ENCODE measurements around the gene RPL21.

RPL21 gene

DNA sequence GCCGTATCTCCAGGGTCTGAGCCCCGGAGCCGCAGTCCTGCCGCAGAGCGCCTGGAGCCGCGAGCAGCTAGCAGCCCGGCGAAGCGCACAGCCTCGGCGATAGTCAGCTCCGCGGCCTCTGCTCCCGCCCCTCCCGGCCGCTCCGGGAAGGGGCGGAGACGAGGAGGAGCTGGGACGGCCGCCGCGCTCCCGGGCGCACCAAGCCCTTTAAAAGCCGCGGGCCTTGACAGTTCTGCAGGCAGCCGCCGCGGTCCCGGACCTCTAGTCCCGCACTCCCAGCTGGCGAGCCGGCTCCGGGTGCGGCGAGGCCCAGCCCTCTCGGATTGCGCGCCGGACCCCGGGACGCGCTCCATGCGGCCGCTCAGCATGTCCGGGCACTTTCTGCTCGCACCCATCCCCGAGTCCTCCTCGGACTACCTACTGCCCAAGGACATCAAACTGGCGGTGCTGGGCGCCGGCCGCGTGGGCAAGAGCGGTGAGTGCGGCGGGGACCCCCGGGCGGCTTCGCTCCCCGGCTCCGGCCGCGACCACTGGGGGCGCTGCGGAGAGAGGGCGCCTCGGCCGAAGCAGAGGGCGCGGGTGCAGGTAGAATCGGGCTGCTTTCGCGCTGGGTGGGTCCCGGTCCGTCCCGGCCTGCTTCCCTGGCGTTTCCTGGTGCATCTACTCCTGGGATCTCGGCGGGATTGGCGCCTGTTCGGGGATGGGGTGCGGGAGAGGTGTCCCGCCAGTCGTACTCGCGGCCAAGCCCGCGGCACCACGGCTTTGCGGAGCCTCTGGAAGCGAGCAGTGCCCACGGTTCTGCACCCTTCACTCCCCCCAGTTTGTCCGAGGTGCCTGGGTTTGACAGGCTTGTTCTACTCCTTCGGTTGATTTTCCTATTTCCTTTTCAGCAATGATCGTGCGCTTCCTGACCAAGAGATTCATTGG lies 19.5 kb downstream of the RPL21 start, which contains the start of gene RASL11A (continued):
- TF ChIP-seq ZNF391 (tag by site-specific recombination; IDR thresholded peaks at IDR 0.05; ENCODE audit: borderline replicate concordance, low read depth) (peak; percentile 47; the same call in 1 of the 2 replicates), ZNF24 (tag by site-specific recombination; IDR thresholded peaks at IDR 0.05) (0 out of 2 replicates have a peak, but pooled peaks have one; percentile 43), GFI1B (tag by site-specific recombination; IDR thresholded peaks at IDR 0.05) (no peak), ZNF621 (tag by site-specific recombination; IDR thresholded peaks at IDR 0.05) (no peak), ZNF843 (tag by site-specific recombination; IDR thresholded peaks at IDR 0.05) (peak; percentile 61; the same call in 1 of the 2 replicates), SCRT2 (tag by site-specific recombination; IDR thresholded peaks at IDR 0.05) (no peak), ZNF169 (tag by site-specific recombination; IDR thresholded peaks at IDR 0.05) (0 out of 2 replicates have a peak, but pooled peaks have one; percentile 43), ZNF776 (tag by site-specific recombination; IDR thresholded peaks at IDR 0.05; ENCODE audit: borderline replicate concordance) (no peak), MYNN (tag by site-specific recombination; IDR thresholded peaks at IDR 0.05; ENCODE audit: borderline replicate concordance) (0 out of 2 replicates have a peak, but pooled peaks have one; percentile 49), IKZF3 (tag by site-specific recombination; IDR thresholded peaks at IDR 0.05) (0 out of 2 replicates have a peak, but pooled peaks have one; percentile 14), BCL11A (tag by site-specific recombination; IDR thresholded peaks at IDR 0.05; ENCODE audit: low read depth) (0 out of 2 replicates have a peak, but pooled peaks have one; percentile 15), YY1 (tag by site-specific recombination; IDR thresholded peaks at IDR 0.05) (0 out of 2 replicates have a peak, but pooled peaks have one; percentile 31), OVOL3 (tag by site-specific recombination; IDR thresholded peaks at IDR 0.05) (0 out of 2 replicates have a peak, but pooled peaks have one; percentile 11), ZNF510 (tag by site-specific recombination; IDR thresholded peaks at IDR 0.05; ENCODE audit: insufficient replicate concordance) (no peak), ZFP3 (tag by site-specific recombination; IDR thresholded peaks at IDR 0.05; ENCODE audit: low read depth) (no peak), ZNF138 (tag by site-specific recombination; IDR thresholded peaks at IDR 0.05; ENCODE audit: borderline replicate concordance) (no peak)
- TF ChIP-seq, protein P1, sequence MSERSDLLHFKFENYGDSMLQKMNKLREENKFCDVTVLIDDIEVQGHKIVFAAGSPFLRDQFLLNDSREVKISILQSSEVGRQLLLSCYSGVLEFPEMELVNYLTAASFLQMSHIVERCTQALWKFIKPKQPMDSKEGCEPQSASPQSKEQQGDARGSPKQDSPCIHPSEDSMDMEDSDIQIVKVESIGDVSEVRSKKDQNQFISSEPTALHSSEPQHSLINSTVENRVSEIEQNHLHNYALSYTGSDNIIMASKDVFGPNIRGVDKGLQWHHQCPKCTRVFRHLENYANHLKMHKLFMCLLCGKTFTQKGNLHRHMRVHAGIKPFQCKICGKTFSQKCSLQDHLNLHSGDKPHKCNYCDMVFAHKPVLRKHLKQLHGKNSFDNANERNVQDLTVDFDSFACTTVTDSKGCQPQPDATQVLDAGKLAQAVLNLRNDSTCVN (tag by site-specific recombination; optimal IDR thresholded peaks at IDR 0.05), result peak; percentile 96
- TF ChIP-seq, protein P2, sequence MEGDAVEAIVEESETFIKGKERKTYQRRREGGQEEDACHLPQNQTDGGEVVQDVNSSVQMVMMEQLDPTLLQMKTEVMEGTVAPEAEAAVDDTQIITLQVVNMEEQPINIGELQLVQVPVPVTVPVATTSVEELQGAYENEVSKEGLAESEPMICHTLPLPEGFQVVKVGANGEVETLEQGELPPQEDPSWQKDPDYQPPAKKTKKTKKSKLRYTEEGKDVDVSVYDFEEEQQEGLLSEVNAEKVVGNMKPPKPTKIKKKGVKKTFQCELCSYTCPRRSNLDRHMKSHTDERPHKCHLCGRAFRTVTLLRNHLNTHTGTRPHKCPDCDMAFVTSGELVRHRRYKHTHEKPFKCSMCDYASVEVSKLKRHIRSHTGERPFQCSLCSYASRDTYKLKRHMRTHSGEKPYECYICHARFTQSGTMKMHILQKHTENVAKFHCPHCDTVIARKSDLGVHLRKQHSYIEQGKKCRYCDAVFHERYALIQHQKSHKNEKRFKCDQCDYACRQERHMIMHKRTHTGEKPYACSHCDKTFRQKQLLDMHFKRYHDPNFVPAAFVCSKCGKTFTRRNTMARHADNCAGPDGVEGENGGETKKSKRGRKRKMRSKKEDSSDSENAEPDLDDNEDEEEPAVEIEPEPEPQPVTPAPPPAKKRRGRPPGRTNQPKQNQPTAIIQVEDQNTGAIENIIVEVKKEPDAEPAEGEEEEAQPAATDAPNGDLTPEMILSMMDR (tag by site-specific recombination; IDR thresholded peaks at IDR 0.05), result peak; percentile 91

DNA sequence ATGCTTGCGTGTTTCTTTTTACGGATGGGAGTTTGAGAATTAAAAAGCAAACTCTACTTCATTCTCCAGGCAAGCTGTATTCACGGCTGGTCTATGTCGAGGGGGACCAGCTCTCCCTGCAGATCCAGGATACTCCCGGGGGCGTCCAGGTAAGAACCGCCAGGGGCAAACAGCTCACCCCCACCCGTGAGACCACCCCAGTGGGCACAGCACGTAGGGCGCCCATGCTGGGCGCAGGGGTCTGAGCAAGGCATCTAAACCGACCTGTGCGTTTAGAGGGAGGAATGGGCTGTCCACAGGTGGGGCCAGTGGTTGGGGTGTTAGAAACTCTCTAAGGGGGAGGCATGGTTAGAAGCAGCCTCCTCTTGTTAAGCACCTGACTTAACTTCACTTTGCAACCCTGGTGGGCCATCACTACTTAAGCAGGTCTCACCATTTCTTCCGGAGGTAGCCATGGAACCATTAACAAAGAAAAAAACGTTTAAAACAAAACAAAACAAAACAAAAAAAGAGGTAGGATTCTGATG lies 20.3 kb downstream of the RPL21 start:
- ChIA-PET CTCF (interaction anchor here (0.6 to 1.5 kb wide), 9 partner anchors 11 to 341 kb away, joined by 3 to 5 read pairs (median 4); no protein-coding TSS in a partner anchor), POLR2A (no interaction called here)
- Histone ChIP-seq H3K36me3 (ENCODE audit: control insufficient read depth in 2 of 2, insufficient read depth in 1 of 2, low read length in 2 of 2) (peaks cover 0 to 6% of the 10 kb centered on the region in 2 experiments; a peak in 1 of 3 replicates), H3K4me1 (ENCODE audit: control insufficient read depth, insufficient read depth, low read length) (peaks cover 21% of the 10 kb centered on the region), H3K27ac (ENCODE audit: extremely low read depth, low read depth, low read length) (peak overlapping the region; percentile 81; the same call in 1 of the 2 replicates), H3K4me3 (ENCODE audit: low read depth, low read length) (peak overlapping the region; percentile 48), H3K9me3 (ENCODE audit: control insufficient read depth, insufficient read depth, low read depth, low read length) (no peaks in the 10 kb centered on the region)
- TF ChIP-seq GFI1B (tag by site-specific recombination; IDR thresholded peaks at IDR 0.05) (no peak), ZEB2 (tag by site-specific recombination; IDR thresholded peaks at IDR 0.05) (no peak), ZNF747 (tag by site-specific recombination; IDR thresholded peaks at IDR 0.05) (no peak)
- TF ChIP-seq, protein P3, sequence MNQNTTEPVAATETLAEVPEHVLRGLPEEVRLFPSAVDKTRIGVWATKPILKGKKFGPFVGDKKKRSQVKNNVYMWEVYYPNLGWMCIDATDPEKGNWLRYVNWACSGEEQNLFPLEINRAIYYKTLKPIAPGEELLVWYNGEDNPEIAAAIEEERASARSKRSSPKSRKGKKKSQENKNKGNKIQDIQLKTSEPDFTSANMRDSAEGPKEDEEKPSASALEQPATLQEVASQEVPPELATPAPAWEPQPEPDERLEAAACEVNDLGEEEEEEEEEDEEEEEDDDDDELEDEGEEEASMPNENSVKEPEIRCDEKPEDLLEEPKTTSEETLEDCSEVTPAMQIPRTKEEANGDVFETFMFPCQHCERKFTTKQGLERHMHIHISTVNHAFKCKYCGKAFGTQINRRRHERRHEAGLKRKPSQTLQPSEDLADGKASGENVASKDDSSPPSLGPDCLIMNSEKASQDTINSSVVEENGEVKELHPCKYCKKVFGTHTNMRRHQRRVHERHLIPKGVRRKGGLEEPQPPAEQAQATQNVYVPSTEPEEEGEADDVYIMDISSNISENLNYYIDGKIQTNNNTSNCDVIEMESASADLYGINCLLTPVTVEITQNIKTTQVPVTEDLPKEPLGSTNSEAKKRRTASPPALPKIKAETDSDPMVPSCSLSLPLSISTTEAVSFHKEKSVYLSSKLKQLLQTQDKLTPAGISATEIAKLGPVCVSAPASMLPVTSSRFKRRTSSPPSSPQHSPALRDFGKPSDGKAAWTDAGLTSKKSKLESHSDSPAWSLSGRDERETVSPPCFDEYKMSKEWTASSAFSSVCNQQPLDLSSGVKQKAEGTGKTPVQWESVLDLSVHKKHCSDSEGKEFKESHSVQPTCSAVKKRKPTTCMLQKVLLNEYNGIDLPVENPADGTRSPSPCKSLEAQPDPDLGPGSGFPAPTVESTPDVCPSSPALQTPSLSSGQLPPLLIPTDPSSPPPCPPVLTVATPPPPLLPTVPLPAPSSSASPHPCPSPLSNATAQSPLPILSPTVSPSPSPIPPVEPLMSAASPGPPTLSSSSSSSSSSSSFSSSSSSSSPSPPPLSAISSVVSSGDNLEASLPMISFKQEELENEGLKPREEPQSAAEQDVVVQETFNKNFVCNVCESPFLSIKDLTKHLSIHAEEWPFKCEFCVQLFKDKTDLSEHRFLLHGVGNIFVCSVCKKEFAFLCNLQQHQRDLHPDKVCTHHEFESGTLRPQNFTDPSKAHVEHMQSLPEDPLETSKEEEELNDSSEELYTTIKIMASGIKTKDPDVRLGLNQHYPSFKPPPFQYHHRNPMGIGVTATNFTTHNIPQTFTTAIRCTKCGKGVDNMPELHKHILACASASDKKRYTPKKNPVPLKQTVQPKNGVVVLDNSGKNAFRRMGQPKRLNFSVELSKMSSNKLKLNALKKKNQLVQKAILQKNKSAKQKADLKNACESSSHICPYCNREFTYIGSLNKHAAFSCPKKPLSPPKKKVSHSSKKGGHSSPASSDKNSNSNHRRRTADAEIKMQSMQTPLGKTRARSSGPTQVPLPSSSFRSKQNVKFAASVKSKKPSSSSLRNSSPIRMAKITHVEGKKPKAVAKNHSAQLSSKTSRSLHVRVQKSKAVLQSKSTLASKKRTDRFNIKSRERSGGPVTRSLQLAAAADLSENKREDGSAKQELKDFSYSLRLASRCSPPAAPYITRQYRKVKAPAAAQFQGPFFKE (tag by site-specific recombination; IDR thresholded peaks at IDR 0.05; ENCODE audit: borderline replicate concordance), result no peak
- TF ChIP-seq, protein P4, sequence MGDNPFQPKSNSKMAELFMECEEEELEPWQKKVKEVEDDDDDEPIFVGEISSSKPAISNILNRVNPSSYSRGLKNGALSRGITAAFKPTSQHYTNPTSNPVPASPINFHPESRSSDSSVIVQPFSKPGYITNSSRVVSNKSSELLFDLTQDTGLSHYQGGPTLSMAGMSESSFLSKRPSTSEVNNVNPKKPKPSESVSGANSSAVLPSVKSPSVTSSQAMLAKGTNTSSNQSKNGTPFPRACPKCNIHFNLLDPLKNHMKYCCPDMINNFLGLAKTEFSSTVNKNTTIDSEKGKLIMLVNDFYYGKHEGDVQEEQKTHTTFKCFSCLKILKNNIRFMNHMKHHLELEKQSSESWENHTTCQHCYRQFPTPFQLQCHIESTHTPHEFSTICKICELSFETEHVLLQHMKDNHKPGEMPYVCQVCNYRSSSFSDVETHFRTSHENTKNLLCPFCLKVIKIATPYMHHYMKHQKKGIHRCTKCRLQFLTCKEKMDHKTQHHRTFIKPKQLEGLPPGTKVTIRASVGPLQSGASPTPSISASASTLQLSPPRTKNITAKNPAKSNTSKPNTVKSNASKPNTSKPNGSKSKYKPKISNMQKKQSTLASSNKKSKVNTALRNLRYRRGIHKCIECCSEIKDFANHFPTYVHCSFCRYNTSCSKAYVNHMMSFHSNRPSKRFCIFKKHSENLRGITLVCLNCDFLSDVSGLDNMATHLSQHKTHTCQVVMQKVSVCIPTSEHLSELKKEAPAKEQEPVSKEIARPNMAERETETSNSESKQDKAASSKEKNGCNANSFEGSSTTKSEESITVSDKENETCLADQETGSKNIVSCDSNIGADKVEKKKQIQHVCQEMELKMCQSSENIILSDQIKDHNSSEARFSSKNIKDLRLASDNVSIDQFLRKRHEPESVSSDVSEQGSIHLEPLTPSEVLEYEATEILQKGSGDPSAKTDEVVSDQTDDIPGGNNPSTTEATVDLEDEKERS (tag by site-specific recombination; IDR thresholded peaks at IDR 0.05), result no peak
